Adipose tissue (tissue), 3 donors: ENCODE results near the gene UPF3A. TPM values are rescaled to one million over a fixed set of nuclear protein-coding genes. Genes with fewer than 3 reads are reported as not detected.

Experiments
- polyA plus RNA-seq, 3 donors: library from polyadenylated mRNA; stranded (reverse); fragments of 200-250 nt; gene quantifications; one replicate each; pipeline ENCODE4 v1.2.3, GENCODE V29; 2013
- donor health status: healthy with polysubstance abuse.
- donor health status: Bipolar disorder and iron deficiency.
- donor health status: healthy.

The UPF3A gene
- polyA plus RNA-seq, 3 donors: 27.3 to 51.7 (median 46.3) TPM

Other genes starting within 250 kb of the UPF3A start
- gene RASA3, start 149.0 kb upstream of the UPF3A start, polyA plus RNA-seq: 10 to 100 TPM; 14.8 to 62.0 (median 20.9) TPM
- gene CFAP97D2, start 102.3 kb upstream of the UPF3A start, polyA plus RNA-seq: 1 to 10 TPM in 1 of 3 donors, not detected in 2; 5.1 TPM
- 10 to 100 TPM; 34.5 to 44.3 (median 39.6) TPM for gene CDC16, start 46.7 kb upstream of the UPF3A start, polyA plus RNA-seq
- gene CHAMP1, start 32.9 kb downstream of the UPF3A start, polyA plus RNA-seq: 10 to 100 TPM in 1 of 3 donors, 1 to 10 TPM in 2; 3.8 to 10.4 (median 8.4) TPM